GM12865 (cell line): ENCODE measurements around the gene NRM.

Source experiments
- DNase-seq: peaks from one replicate; pipeline ENCODE4 v3.0.0; 2010; ENCODE audit warnings: low read depth
- H3K4me3 ChIP-seq: 2 replicates; pipeline ENCODE4 v1.5.1; 2011; ENCODE audit warnings: mild to moderate bottlenecking, low read depth, low read length, control low read depth
- CTCF ChIP-seq: IDR thresholded peaks from 2 replicates; pipeline ENCODE4 v1.5.1; 2011; ENCODE audit warnings: low read length, control low read depth, low read depth, inconsistent platforms; ENCODE audit not compliant: insufficient read depth; ENCODE audit errors: missing control alignments

The NRM gene

GRCh38 chr6:30717129-30717844, 26.5 kb upstream of the NRM start, which contains the start of gene MDC1:
Gene MDC1 (minus strand): TSS chr6:30717281. CDS start chr6:30715175, 2,106 bp downstream.
- peak; percentile 100 for DNase-seq
- peak within 1 kb of the TSS; percentile 92 for H3K4me3 ChIP-seq
- TF ChIP-seq CTCF = no peak

GRCh38 chr6:30716879-30717128, 26.0 kb upstream of the NRM start:
- no peak for TF ChIP-seq CTCF
- DNase-seq = no peak
- H3K4me3 ChIP-seq = peak overlapping the region; percentile 71

GRCh38 chr6:30714263-30714662, 23.5 kb upstream of the NRM start:
- no peak for DNase-seq
- H3K4me3 ChIP-seq = no peak overlapping the region
- no peak for TF ChIP-seq CTCF

GRCh38 chr6:30712441-30712945, 21.7 kb upstream of the NRM start:
- TF ChIP-seq CTCF = no peak
- H3K4me3 ChIP-seq = no peak overlapping the region

GRCh38 chr6:30711758-30712380, 21.1 kb upstream of the NRM start:
- no peak for TF ChIP-seq CTCF
- DNase-seq = peak; percentile 55

More at GRCh38 chr6:30712441-30712945, 21.7 kb upstream of the NRM start:
- no peak for DNase-seq

GRCh38 chr6:30709101-30709868, 18.5 kb upstream of the NRM start:
- no peak for TF ChIP-seq CTCF
- DNase-seq = no peak
- H3K4me3 ChIP-seq = no peak overlapping the region

More at GRCh38 chr6:30711758-30712380, 21.1 kb upstream of the NRM start:
- H3K4me3 ChIP-seq = no peak overlapping the region
